HG02884 (cell line): ENCODE results near the gene HSPA12B.

Experiments used
- ATAC-seq: cut with Tn5 transposase; IDR thresholded peaks from one replicate; pipeline ENCODE4 v1.9.1; 2021; ENCODE audit warnings: mild to moderate bottlenecking, moderate library complexity; ENCODE audit not compliant: unreplicated experiment

The HSPA12B gene

GRCh38 chr20:3729378-3729777 lies 3.1 kb upstream of the HSPA12B start:
- no peak for ATAC-seq

DNA sequence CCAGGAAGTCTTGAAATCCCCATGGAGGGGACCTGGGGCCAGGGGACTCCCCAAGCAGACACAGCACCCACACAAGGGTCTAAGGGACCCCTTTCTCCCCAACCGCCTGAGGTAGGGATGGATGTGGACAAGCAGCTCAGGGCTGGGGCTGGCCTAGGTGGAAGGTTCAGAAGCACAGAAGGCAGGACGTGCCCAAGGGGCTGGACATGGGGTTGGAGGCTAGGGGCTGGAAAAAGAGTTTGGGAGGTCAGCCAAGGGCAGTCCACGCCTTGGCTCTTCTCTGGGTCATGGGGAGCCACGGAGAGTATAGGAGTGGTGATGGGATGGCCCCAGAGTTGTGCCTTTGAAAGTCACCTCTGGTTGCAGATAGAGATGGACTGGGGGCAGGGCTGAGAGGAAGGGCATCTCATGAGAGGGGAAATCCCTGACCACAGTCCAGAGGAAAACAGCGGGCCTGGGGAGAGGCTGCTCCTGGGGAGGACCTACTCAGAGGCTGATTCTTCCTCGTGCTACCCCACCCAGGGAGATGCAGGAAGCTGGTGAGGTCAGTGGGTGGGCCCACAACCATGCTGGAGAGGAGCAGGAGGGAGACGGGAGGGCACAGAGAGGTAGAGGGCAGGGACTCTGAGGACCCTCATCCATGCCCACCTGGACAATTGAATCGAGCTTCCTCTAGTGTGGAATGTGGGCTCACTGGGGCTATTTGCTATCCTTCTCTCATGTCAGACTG lies 2.5 kb upstream of the HSPA12B start:
- ATAC-seq = no peak

- ATAC-seq = no peak
Measured at GRCh38 chr20:3730803-3731672, 1.4 kb upstream of the HSPA12B start.

DNA sequence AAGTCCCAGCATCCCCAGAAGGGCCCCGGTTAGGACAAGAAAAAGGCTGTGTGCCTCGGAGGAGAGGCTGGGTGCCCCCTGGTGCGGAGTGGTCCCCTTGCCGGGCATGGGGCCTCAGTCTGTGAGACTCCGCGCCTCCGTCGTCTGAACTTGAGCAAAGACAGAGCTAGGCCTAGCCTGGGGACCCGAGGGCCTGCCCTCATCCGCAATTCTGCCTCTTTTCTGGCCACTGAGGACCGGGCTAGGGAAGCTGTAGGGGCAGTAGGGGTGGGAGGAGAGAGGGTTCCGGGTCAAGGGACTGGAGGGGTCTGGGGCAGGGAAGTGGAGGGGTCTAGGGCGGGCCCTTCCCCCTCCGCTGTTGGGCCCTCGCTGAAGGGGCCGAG lies 550 bp upstream of the HSPA12B start:
- ATAC-seq = no peak

- ATAC-seq = no peak
Measured at GRCh38 chr20:3733119-3733995, 872 bp downstream of the HSPA12B start.

GRCh38 chr20:3734111-3734843 lies 1.8 kb downstream of the HSPA12B start:
- ATAC-seq = no peak

- ATAC-seq = no peak
Measured at GRCh38 chr20:3735768-3736167, 3.3 kb downstream of the HSPA12B start.

GRCh38 chr20:3738111-3739053 lies 5.9 kb downstream of the HSPA12B start:
- no peak for ATAC-seq

- no peak for ATAC-seq
Measured at GRCh38 chr20:3739054-3739925, 6.8 kb downstream of the HSPA12B start.

GRCh38 chr20:3739926-3740451 lies 7.5 kb downstream of the HSPA12B start:
- no peak for ATAC-seq

GRCh38 chr20:3740615-3741301 lies 8.3 kb downstream of the HSPA12B start:
- ATAC-seq = no peak

GRCh38 chr20:3741836-3742458 lies 9.5 kb downstream of the HSPA12B start:
- no peak for ATAC-seq

DNA sequence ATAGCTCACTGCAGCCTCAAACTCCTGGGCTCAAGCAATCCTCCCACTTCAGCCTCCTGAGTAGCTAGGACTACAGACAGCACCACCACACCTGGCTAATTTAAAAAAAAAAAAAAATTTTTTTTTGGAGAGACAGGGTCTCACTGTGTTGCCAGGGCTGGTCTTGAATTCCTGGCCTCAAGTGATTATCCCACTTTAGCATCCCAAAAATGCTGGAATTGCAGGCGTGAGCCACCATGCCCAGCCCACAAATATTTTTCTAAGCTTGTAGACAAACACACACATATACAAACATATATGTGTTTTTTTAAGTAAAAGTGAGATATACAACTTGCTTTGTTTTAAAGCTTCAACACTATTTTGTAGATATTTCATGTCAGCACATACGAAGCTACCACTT lies 10.8 kb downstream of the HSPA12B start:
- ATAC-seq = no peak

DNA sequence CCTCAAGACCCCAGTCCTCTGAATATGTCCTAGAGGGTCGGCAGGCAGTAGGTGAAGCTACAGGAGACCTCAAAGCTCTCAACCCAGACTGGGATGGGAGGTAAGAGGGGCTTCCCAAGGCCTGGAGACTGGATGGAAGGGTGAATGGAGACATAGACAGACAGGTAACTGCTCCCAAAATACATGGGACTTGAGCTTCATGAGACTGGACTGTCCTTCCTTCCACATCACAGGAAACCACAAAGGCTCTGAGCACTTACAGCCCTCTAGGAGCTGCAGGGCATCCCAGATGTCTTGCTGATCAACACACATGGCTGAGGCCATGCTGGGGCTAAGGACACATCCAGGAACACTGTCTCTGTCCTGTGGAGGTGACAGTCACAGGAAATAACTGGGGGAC lies 11.6 kb downstream of the HSPA12B start:
- ATAC-seq = no peak

DNA sequence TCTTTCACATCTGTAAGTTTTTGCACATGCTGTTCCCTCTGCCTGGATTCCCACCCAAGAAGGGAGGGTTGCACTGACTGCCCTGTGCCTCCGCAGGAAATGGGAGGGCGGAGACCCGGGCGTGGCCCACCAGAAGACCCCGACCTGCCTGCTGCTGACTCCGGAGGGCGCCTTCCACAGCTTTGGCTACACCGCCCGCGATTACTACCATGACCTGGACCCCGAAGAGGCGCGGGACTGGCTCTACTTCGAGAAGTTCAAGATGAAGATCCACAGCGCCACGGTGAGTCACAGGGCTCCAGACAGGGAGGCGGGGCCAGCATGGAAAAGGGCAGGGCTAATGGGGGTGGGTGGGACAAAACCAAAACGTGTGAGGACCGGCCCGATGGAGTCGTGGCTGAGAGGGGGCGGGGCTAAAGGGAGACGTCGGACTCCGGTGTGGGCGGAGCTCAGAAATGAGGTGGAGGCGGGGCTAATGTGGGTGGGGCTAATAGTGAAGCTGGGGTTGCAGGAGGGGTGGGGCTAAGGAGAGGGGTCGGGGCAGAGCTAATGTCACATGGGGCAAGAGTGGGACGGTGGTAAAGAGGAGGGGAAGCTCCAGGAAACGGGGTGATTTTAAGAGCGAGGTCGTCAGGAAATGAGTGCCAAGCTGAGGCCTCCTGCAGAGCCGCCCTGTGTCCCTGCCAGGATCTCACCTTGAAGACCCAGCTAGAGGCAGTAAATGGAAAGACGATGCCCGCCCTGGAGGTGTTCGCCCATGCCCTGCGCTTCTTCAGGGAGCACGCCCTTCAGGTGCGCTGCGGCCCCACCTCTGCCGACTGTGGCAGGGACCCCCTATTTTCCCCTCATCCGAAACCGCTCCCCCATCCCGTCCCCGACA lies 12.6 kb downstream of the HSPA12B start:
- no peak for ATAC-seq

DNA sequence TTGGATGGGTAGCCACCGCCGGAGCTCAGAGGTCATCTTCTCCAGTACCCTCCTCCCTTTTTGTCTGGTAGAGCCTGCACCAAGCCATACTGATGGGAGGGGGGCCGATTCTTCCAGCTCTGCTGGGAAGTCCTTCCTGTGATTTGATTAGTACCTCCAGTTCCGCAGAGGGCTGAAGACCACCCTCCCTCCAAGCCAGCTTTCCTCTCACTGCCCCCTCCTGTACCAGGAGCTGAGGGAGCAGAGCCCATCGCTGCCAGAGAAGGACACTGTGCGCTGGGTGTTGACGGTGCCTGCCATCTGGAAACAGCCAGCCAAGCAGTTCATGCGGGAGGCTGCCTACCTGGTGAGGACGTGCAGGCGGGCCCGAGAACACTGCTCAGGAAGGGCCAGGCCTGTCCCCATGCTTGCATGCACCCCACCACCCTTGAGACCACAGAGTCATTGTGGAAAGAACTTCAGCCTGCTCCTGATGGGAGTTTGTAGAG lies 13.2 kb downstream of the HSPA12B start:
- ATAC-seq = no peak
